Transverse colon (tissue), 3 donors: ENCODE results near the gene SLIT3.

Source experiments
- CTCF ChIP-seq, 5 experiments: fragments of 200-600 bp in 3 of 5; fragments of 450-650 bp in 2 of 5; sonication (generic) in 3 of 5; IDR thresholded peaks; 1 replicate in 2 of 5; 2 replicates in 3 of 5; pipeline ENCODE4 v1.5.1; 2016 to 2017; ENCODE audit warnings: antibody characterized with exemption in 5 of 5, inconsistent platforms in 3 of 5, mild to moderate bottlenecking in 2 of 5, moderate library complexity in 1 of 5
- POLR2A ChIP-seq: fragments of 450-650 bp; IDR thresholded peaks from one replicate; pipeline ENCODE4 v1.6.1; 2016; ENCODE audit warnings: antibody characterized with exemption, mild to moderate bottlenecking, moderate library complexity

DNA sequence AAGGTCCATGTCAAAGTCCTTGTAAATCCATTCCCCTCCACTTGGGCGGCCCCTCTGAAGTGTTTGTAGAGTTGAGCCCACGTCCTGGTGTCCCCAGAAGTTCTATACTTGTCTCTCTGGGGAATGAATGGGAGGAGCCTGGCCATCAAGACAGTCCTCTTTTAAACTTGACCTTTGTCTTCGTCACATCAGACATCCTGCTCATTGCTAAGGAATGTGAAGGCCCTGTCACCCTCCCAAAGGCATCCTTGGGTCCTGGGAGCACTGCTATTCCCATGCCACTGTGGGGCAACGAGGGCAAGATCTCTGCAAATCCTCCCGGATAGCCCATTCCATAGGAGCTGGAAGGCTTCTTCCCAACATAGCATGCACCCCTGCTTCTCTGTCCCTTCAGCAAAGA is 235.5 kb downstream of the SLIT3 start:
- TF ChIP-seq CTCF (IDR thresholded peaks at IDR 0.05), result no peak
- no peak for TF ChIP-seq POLR2A
